ENCODE data around the gene SP100.

SP100 gene

DNA sequence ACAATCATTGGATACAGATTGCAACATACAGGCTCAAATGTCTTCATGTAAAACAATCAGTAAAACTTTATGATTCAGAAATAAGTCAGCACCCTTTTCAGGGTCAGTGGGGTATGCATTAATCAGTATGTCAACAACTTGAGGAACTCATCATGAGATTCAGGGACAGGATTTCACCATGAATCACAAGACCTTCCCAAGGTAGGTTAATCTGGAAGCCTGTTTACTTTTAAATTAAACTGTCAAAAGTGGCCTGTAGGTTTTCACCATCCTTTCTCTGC is 104.8 kb downstream of the SP100 start:
- peaks cover 15% of the 10 kb centered on the region for H3K9me3 ChIP-seq (ENCODE audit: control insufficient read depth, low read length)
- DNase-seq: no peak
- peaks cover 5% of the 10 kb centered on the region for H3K4me1 ChIP-seq (ENCODE audit: control insufficient read depth, insufficient read depth, low read length, poor library complexity, severe bottlenecking)
- no peak overlapping the region for H3K27ac ChIP-seq (ENCODE audit: insufficient read depth, low read length, poor library complexity, severe bottlenecking)
- H3K36me3 ChIP-seq (ENCODE audit: control insufficient read depth, insufficient read depth, low read length): peaks cover 7% of the 10 kb centered on the region
- H3K27me3 ChIP-seq (replicated peaks; ENCODE audit: control insufficient read depth, insufficient read depth, low read length, poor library complexity, severe bottlenecking): no peaks in the 10 kb centered on the region
- H3K4me3 ChIP-seq (ENCODE audit: insufficient read depth, low read depth, low read length, poor library complexity, severe bottlenecking): no peak overlapping the region

- H3K4me3 ChIP-seq (ENCODE audit: insufficient read depth, low read depth, low read length, poor library complexity, severe bottlenecking): no peak overlapping the region
- no peak for DNase-seq
- H3K4me1 ChIP-seq (ENCODE audit: control insufficient read depth, insufficient read depth, low read length, poor library complexity, severe bottlenecking): peaks cover 5% of the 10 kb centered on the region
- H3K36me3 ChIP-seq (ENCODE audit: control insufficient read depth, insufficient read depth, low read length): peaks cover 7% of the 10 kb centered on the region
- H3K27ac ChIP-seq (ENCODE audit: insufficient read depth, low read length, poor library complexity, severe bottlenecking): no peak overlapping the region
- no peaks in the 10 kb centered on the region for H3K27me3 ChIP-seq (replicated peaks; ENCODE audit: control insufficient read depth, insufficient read depth, low read length, poor library complexity, severe bottlenecking)
- peaks cover 15% of the 10 kb centered on the region for H3K9me3 ChIP-seq (ENCODE audit: control insufficient read depth, low read length)
Measured at GRCh38 chr2:230521386-230521785, 105.4 kb downstream of the SP100 start.

DNA sequence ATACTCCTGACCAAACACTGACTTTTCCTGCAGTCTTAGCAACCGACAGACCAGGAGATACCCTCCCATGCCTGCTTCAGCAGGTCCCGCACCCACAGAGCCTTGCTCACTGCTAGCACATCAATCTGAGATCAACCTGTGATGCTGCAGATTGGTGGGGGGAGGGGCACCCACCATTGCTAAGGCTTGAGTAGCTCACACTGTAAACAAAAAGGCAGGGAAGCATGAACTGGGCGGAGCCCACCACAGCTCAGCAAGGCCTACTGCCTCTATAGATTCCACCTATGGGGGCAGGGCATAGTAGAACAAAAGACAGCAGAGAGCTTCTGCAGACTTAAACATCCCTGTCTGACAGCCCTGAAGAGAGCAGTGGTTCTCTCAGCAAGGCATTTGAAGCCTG is 109.7 kb downstream of the SP100 start:
- H3K27me3 ChIP-seq (replicated peaks; ENCODE audit: control insufficient read depth, insufficient read depth, low read length, poor library complexity, severe bottlenecking): no peaks in the 10 kb centered on the region
- H3K4me1 ChIP-seq (ENCODE audit: control insufficient read depth, insufficient read depth, low read length, poor library complexity, severe bottlenecking): peaks cover 5% of the 10 kb centered on the region
- H3K9me3 ChIP-seq (ENCODE audit: control insufficient read depth, low read length): peaks cover 13% of the 10 kb centered on the region
- DNase-seq: no peak
- no peak overlapping the region for H3K27ac ChIP-seq (ENCODE audit: insufficient read depth, low read length, poor library complexity, severe bottlenecking)
- no peaks in the 10 kb centered on the region for H3K36me3 ChIP-seq (ENCODE audit: control insufficient read depth, insufficient read depth, low read length)
- no peak overlapping the region for H3K4me3 ChIP-seq (ENCODE audit: insufficient read depth, low read depth, low read length, poor library complexity, severe bottlenecking)

DNA sequence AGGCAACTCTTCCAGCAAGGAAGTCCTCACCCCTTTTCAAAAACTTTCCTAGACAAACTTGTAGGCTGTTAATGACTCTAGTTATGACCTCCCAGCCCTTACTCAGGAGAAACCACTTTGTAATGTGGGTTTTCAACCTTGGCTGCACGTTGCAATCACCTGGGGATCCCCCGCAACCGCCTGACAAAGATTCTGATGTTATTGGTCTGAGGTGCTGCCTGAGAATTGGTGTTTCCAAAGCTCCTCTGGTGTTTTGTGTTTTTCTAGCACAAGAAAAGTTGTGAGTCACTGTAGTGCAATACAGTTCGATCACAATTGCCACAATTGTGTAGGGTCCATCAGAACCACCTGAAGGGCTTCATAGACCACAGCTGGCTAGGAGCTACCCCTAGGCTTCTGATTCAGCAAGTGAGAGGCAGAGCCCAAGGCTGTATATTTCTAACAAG is 121.6 kb downstream of the SP100 start:
- Histone ChIP-seq H3K9me3 (ENCODE audit: control insufficient read depth, low read length) (no peaks in the 10 kb centered on the region), H3K27me3 (replicated peaks; ENCODE audit: control insufficient read depth, insufficient read depth, low read length, poor library complexity, severe bottlenecking) (no peaks in the 10 kb centered on the region), H3K27ac (ENCODE audit: insufficient read depth, low read length, poor library complexity, severe bottlenecking) (no peak overlapping the region), H3K4me1 (ENCODE audit: control insufficient read depth, insufficient read depth, low read length, poor library complexity, severe bottlenecking) (no peaks in the 10 kb centered on the region), H3K4me3 (ENCODE audit: insufficient read depth, low read depth, low read length, poor library complexity, severe bottlenecking) (no peak overlapping the region), H3K36me3 (ENCODE audit: control insufficient read depth, insufficient read depth, low read length) (peaks cover 20% of the 10 kb centered on the region)
- DNase-seq: no peak

GRCh38 chr2:230540332-230540731 is 124.3 kb downstream of the SP100 start:
- H3K27me3 ChIP-seq (replicated peaks; ENCODE audit: control insufficient read depth, insufficient read depth, low read length, poor library complexity, severe bottlenecking): no peaks in the 10 kb centered on the region
- no peak overlapping the region for H3K27ac ChIP-seq (ENCODE audit: insufficient read depth, low read length, poor library complexity, severe bottlenecking)
- no peak for DNase-seq
- H3K9me3 ChIP-seq (ENCODE audit: control insufficient read depth, low read length): no peaks in the 10 kb centered on the region
- H3K4me3 ChIP-seq (ENCODE audit: insufficient read depth, low read depth, low read length, poor library complexity, severe bottlenecking): no peak overlapping the region
- no peaks in the 10 kb centered on the region for H3K4me1 ChIP-seq (ENCODE audit: control insufficient read depth, insufficient read depth, low read length, poor library complexity, severe bottlenecking)
- peaks cover 29% of the 10 kb centered on the region for H3K36me3 ChIP-seq (ENCODE audit: control insufficient read depth, insufficient read depth, low read length)

GRCh38 chr2:230541934-230542380 is 126.0 kb downstream of the SP100 start:
- no peaks in the 10 kb centered on the region for H3K4me1 ChIP-seq (ENCODE audit: control insufficient read depth, insufficient read depth, low read length, poor library complexity, severe bottlenecking)
- no peak for DNase-seq
- no peaks in the 10 kb centered on the region for H3K27me3 ChIP-seq (replicated peaks; ENCODE audit: control insufficient read depth, insufficient read depth, low read length, poor library complexity, severe bottlenecking)
- no peak overlapping the region for H3K27ac ChIP-seq (ENCODE audit: insufficient read depth, low read length, poor library complexity, severe bottlenecking)
- no peaks in the 10 kb centered on the region for H3K9me3 ChIP-seq (ENCODE audit: control insufficient read depth, low read length)
- H3K36me3 ChIP-seq (ENCODE audit: control insufficient read depth, insufficient read depth, low read length): peaks cover 29% of the 10 kb centered on the region
- no peak overlapping the region for H3K4me3 ChIP-seq (ENCODE audit: insufficient read depth, low read depth, low read length, poor library complexity, severe bottlenecking)

DNA sequence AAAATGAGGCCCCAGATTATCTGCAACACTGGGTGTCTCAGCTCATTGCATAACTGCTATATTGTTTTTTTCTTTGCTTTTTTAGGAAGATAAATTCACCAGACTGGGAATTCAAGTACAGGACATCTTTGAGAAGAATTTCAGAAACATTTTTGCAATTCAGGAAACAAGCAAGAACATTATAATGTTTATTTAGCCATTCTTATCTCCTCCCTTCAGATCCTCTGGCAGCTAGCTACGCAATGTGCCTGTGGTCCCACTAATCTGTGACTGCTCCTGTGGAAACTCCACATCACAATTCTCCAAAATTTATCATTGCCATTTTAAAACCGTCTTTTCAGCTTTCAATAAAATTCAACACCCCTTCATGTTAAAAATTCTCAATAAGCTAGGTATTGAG is 126.8 kb downstream of the SP100 start:
- DNase-seq: no peak
- Histone ChIP-seq H3K4me3 (ENCODE audit: insufficient read depth, low read depth, low read length, poor library complexity, severe bottlenecking) (no peak overlapping the region), H3K9me3 (ENCODE audit: control insufficient read depth, low read length) (no peaks in the 10 kb centered on the region), H3K36me3 (ENCODE audit: control insufficient read depth, insufficient read depth, low read length) (peaks cover 29% of the 10 kb centered on the region), H3K27me3 (replicated peaks; ENCODE audit: control insufficient read depth, insufficient read depth, low read length, poor library complexity, severe bottlenecking) (no peaks in the 10 kb centered on the region), H3K4me1 (ENCODE audit: control insufficient read depth, insufficient read depth, low read length, poor library complexity, severe bottlenecking) (no peaks in the 10 kb centered on the region), H3K27ac (ENCODE audit: insufficient read depth, low read length, poor library complexity, severe bottlenecking) (no peak overlapping the region)

DNA sequence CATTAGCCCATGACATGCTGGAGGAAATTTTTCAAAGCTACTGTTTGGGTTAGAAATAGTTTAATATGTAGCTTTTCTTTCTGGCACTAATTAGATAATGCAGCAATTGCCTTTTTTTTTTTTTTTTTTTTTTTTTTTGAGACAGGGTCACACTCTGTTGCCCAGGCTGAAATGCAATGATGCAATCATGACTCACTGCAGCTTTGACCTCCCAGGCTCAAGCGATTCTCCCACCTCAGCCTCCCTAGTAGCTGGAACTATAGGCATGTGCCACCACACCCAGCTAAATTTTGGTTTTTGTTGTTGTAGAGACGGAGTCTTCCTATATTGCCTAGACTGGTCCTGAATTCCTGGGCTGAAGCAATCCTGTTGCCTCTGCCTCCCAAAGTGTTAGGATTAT is 136.2 kb downstream of the SP100 start:
- Histone ChIP-seq H3K27ac (ENCODE audit: insufficient read depth, low read length, poor library complexity, severe bottlenecking) (no peak overlapping the region), H3K27me3 (replicated peaks; ENCODE audit: control insufficient read depth, insufficient read depth, low read length, poor library complexity, severe bottlenecking) (no peaks in the 10 kb centered on the region), H3K4me1 (ENCODE audit: control insufficient read depth, insufficient read depth, low read length, poor library complexity, severe bottlenecking) (no peaks in the 10 kb centered on the region), H3K36me3 (ENCODE audit: control insufficient read depth, insufficient read depth, low read length) (no peaks in the 10 kb centered on the region), H3K4me3 (ENCODE audit: insufficient read depth, low read depth, low read length, poor library complexity, severe bottlenecking) (no peak overlapping the region), H3K9me3 (ENCODE audit: control insufficient read depth, low read length) (no peaks in the 10 kb centered on the region)
- no peak for DNase-seq

DNA sequence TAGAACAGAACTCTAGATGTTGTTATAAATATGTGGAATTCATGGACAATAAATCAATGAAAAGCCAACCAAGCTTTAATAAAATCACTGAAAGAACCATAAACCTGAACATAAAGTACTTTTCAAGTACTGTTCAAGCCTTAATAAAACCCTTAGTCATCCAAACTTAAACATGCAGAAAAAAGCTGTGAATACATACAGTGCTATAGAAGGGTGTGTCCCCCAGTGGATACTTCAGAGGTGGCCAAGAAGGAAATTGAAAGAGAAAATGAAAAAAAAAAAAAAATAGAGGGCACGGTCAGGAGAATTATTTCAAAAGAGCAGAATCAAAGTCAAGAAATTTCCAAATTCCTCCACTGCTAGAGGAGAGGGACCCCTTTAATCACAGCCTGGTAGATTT is 141.1 kb downstream of the SP100 start:
- no peaks in the 10 kb centered on the region for H3K27me3 ChIP-seq (replicated peaks; ENCODE audit: control insufficient read depth, insufficient read depth, low read length, poor library complexity, severe bottlenecking)
- H3K36me3 ChIP-seq (ENCODE audit: control insufficient read depth, insufficient read depth, low read length): no peaks in the 10 kb centered on the region
- no peak overlapping the region for H3K27ac ChIP-seq (ENCODE audit: insufficient read depth, low read length, poor library complexity, severe bottlenecking)
- no peaks in the 10 kb centered on the region for H3K9me3 ChIP-seq (ENCODE audit: control insufficient read depth, low read length)
- H3K4me1 ChIP-seq (ENCODE audit: control insufficient read depth, insufficient read depth, low read length, poor library complexity, severe bottlenecking): no peaks in the 10 kb centered on the region
- H3K4me3 ChIP-seq (ENCODE audit: insufficient read depth, low read depth, low read length, poor library complexity, severe bottlenecking): no peak overlapping the region
- no peak for DNase-seq

DNA sequence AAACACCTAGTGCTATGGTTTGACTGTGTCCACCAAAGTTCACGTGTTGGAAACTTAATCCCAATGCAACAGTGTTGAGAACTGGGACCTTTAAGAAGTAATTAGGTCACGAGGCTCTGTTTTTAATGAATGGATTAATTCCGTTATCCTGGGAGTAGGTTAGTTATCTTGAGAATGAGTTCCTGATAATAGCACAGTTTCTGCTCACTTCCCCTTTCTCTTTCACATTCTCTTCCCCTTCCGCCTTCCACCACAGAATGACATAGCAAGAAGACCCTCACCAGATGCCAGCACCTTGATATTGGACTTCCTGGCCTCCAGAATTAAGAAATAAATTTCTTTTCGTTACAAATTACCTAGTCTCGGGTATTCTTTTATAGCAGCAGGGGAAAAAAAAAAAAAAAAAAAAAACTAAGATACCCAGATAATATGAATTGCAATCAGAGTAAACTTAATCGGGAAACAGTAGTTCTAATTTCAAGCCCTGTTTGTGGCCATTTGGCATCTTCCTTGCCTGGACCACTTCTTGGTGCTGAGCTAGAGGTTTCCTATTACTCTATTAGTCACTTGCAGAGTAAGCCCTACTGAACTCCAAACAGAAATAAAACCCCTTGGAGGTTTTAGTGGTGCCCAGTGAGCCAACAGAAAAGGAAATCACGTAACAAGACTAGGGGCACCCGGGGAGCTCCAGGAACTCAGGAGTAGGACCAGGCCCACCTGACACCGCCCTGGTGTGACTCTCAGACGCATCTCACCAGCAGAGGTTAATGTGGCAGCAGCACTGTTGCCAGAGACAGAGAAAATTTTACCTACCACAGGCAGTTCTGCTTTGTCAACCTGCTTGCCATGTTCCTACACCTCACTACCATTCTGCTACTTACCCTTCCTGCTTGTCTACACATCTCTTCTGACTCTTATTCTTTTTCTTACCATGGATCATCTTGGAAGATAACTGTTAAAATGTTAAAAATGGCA is 149.1 kb downstream of the SP100 start:
- H3K27ac ChIP-seq (ENCODE audit: insufficient read depth, low read length, poor library complexity, severe bottlenecking): no peak overlapping the region
- no peaks in the 10 kb centered on the region for H3K27me3 ChIP-seq (replicated peaks; ENCODE audit: control insufficient read depth, insufficient read depth, low read length, poor library complexity, severe bottlenecking)
- no peaks in the 10 kb centered on the region for H3K36me3 ChIP-seq (ENCODE audit: control insufficient read depth, insufficient read depth, low read length)
- no peaks in the 10 kb centered on the region for H3K9me3 ChIP-seq (ENCODE audit: control insufficient read depth, low read length)
- no peak overlapping the region for H3K4me3 ChIP-seq (ENCODE audit: insufficient read depth, low read depth, low read length, poor library complexity, severe bottlenecking)
- DNase-seq: no peak
- no peaks in the 10 kb centered on the region for H3K4me1 ChIP-seq (ENCODE audit: control insufficient read depth, insufficient read depth, low read length, poor library complexity, severe bottlenecking)
